Stomach (tissue), 9 donors: ENCODE results near the gene SOX6. TPM values are rescaled to one million over a fixed set of nuclear protein-coding genes. Genes with fewer than 3 reads are reported as not detected.

Source experiments
- DNase-seq, 2 donors: peaks; one replicate each; pipeline versions ENCODE4 v3.0.0 to v3.0.0-alpha.2; 2013 to 2019
- H3K27ac ChIP-seq, 5 donors: fragments of 200-600 bp in 4 of 5; sonication (generic) in 4 of 5; one replicate each; pipeline ENCODE4 v1.5.1; 2013 to 2019; ENCODE audit warnings: mild to moderate bottlenecking in 1 of 5, moderate library complexity in 1 of 5
- H3K27me3 ChIP-seq, 3 donors: fragments of 200-600 bp; sonication (generic); one replicate each; pipeline ENCODE4 v1.5.1; 2017 to 2019; ENCODE audit warnings: mixed run types in 1 of 3
- H3K36me3 ChIP-seq, 4 donors: fragments of 200-600 bp; sonication (generic); 1 replicate in 3 of 4; 2 replicates in 1 of 4; pipeline ENCODE4 v1.5.1; 2016 to 2019
- H3K4me1 ChIP-seq, 4 donors: fragments of 200-600 bp; sonication (generic); one replicate each; pipeline ENCODE4 v1.5.1; 2016 to 2019
- H3K4me3 ChIP-seq, 4 donors: fragments of 200-600 bp; sonication (generic) in 3 of 4; one replicate each; pipeline ENCODE4 v1.5.1; 2016 to 2019; ENCODE audit warnings: mild to moderate bottlenecking in 1 of 4
- H3K9me3 ChIP-seq, 4 donors: fragments of 200-600 bp; sonication (generic); one replicate each; pipeline ENCODE4 v1.5.1; 2016 to 2019
- CTCF ChIP-seq, 7 experiments: fragments of 450-650 bp in 4 of 7; fragments of 200-600 bp in 3 of 7; sonication (generic) in 3 of 7; IDR thresholded peaks; one replicate each; pipeline ENCODE4 v1.5.1; 2016 to 2019; ENCODE audit warnings: antibody characterized with exemption in 7 of 7, control low read depth in 2 of 7, mild to moderate bottlenecking in 1 of 7
- EP300 ChIP-seq: sonication (generic); formaldehyde crosslinking; IDR thresholded peaks from one replicate; pipeline ENCODE4 v1.6.1; 2017; ENCODE audit warnings: antibody characterized with exemption
- POLR2A ChIP-seq, 4 donors: fragments of 450-650 bp; IDR thresholded peaks; one replicate each; pipeline ENCODE4 v1.6.1; 2016; ENCODE audit warnings: antibody characterized with exemption in 4 of 4, control low read depth in 2 of 4, mild to moderate bottlenecking in 1 of 4, moderate library complexity in 1 of 4
- POLR2AphosphoS5 ChIP-seq, 3 donors: sonication (generic); formaldehyde crosslinking; IDR thresholded peaks; one replicate each; pipeline ENCODE4 v1.6.1; 2016; ENCODE audit warnings: antibody characterized with exemption in 3 of 3
- WGBS, 5 donors: extraction: QIAGEN DNeasy Blood & Tissue Kit in 3 of 5; methylation state at CpG; one replicate each; pipeline versions ENCODE4 v1.1.5 to v1.1.7; 2013 to 2018; 5-methylcytosine and 5-hydroxymethylcytosine counted together
- intact Hi-C: fragments of 100-400 bp; cut with DNase I; formaldehyde crosslinking; loops from one replicate; pipeline ENCODE4 v1.15.1; 2023; ENCODE audit warnings: low total_unique reads
- polyA plus RNA-seq, 3 donors: library from polyadenylated mRNA; stranded (reverse); fragments of 200-250 nt; gene quantifications; one replicate each; pipeline ENCODE4 v1.2.3, GENCODE V29; 2013
- total RNA-seq, 5 donors: library from RNA; depleted of rRNA; stranded (reverse); fragments of >200 nt; gene quantifications; one replicate each; pipeline versions ENCODE4 v1.1.0 to v1.2.3, GENCODE V29; 2014 to 2016
- donor health status: healthy with polysubstance abuse.
- donor health status: Bipolar disorder and iron deficiency.
- donor health status: healthy.

Gene SOX6
- total and polyA plus RNA-seq, 8 donors = 1.2 to 13.6 (median 4.5) TPM

GRCh38 chr11:16271258-16271657 lies 85.1 kb downstream of the SOX6 start:
- intact Hi-C loops = no loop called here
- DNase-seq = no peak

GRCh38 chr11:16266021-16266420 lies 90.3 kb downstream of the SOX6 start:
- no peaks in the 10 kb centered on the region for H3K9me3 ChIP-seq
- no peak for DNase-seq

More at GRCh38 chr11:16271258-16271657, 85.1 kb downstream of the SOX6 start:
- H3K9me3 ChIP-seq = no peaks in the 10 kb centered on the region
- no peaks in the 10 kb centered on the region for H3K4me1 ChIP-seq
- no peak overlapping the region for H3K4me3 ChIP-seq
- H3K27me3 ChIP-seq = no peaks in the 10 kb centered on the region
- 71 to 83% (median 81%) methylated on average over 1 of the region's 1 CpG for WGBS, 5 donors
- H3K27ac ChIP-seq = no peak overlapping the region
- TF ChIP-seq CTCF (IDR thresholded peaks at IDR 0.05) (no peak), POLR2A (IDR thresholded peaks at IDR 0.05) (no peak), POLR2AphosphoS5 (IDR thresholded peaks at IDR 0.05) (no peak), EP300 (no peak)
- H3K36me3 ChIP-seq = no peaks in the 10 kb centered on the region

GRCh38 chr11:16265022-16265421 lies 91.3 kb downstream of the SOX6 start:
- no peaks in the 10 kb centered on the region for H3K36me3 ChIP-seq
- 65 to 82% (median 79%) methylated on average over 3 of the region's 3 CpGs for WGBS, 5 donors
- DNase-seq = no peak
- TF ChIP-seq POLR2AphosphoS5 (IDR thresholded peaks at IDR 0.05) = no peak
- no peak for TF ChIP-seq CTCF (IDR thresholded peaks at IDR 0.05)
- no peak for TF ChIP-seq EP300
- no peak for TF ChIP-seq POLR2A (IDR thresholded peaks at IDR 0.05)
- H3K27ac ChIP-seq = no peak overlapping the region
- intact Hi-C loops = no loop called here
- H3K9me3 ChIP-seq = no peaks in the 10 kb centered on the region
- no peaks in the 10 kb centered on the region for H3K4me1 ChIP-seq
- H3K27me3 ChIP-seq = no peaks in the 10 kb centered on the region
- no peak overlapping the region for H3K4me3 ChIP-seq

More at GRCh38 chr11:16266021-16266420, 90.3 kb downstream of the SOX6 start:
- TF ChIP-seq POLR2A (IDR thresholded peaks at IDR 0.05) = no peak
- intact Hi-C loops = no loop called here
- no peaks in the 10 kb centered on the region for H3K4me1 ChIP-seq
- H3K36me3 ChIP-seq = no peaks in the 10 kb centered on the region
- H3K27me3 ChIP-seq = no peaks in the 10 kb centered on the region
- H3K4me3 ChIP-seq = no peak overlapping the region
- H3K27ac ChIP-seq = no peak overlapping the region

GRCh38 chr11:16262645-16262955 lies 93.7 kb downstream of the SOX6 start:
- H3K4me1 ChIP-seq = no peaks in the 10 kb centered on the region
- H3K27me3 ChIP-seq = no peaks in the 10 kb centered on the region
- no peaks in the 10 kb centered on the region for H3K9me3 ChIP-seq
- H3K4me3 ChIP-seq = no peak overlapping the region
- intact Hi-C loops = no loop called here
- no peaks in the 10 kb centered on the region for H3K36me3 ChIP-seq
- DNase-seq = no peak
- H3K27ac ChIP-seq = no peak overlapping the region
- TF ChIP-seq EP300 = no peak
- TF ChIP-seq POLR2AphosphoS5 (IDR thresholded peaks at IDR 0.05) = no peak
- no peak for TF ChIP-seq POLR2A (IDR thresholded peaks at IDR 0.05)

DNA sequence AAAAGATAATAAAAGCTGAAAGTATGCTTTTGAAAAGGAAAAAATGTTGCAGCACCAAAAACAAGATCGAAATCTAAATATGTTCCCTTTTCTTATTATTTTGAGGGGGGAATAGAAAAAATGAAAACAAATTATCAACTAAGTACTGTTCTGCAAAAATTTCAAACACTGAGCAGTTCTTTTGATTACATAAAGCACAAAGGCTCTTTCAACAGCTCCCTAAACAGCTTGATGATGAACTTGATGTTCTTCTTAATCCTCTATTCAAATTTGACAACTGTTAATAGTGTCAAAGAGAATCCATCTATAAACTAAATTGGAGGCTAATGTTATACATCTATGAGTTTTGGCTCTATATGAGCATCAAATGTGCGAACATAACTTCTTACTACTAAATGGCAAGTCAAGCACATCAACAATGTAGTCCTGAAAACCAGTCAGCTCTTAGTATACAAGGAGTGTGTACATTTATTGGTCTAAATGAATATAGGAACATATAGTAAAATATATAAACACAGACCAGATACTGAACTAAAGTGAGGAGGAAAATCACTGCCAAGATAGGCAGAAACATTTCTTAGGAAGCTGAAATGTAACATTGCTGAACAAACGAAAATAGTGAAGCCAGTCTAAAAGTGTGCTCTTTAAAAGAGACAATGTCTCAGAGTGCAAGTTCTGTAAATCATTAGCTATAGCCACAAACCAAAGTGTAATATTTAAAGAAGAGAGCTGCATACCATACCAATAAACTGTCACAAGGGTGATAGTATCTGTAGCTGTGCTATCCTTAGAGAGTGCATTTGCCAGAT lies 94.3 kb downstream of the SOX6 start:
- no peaks in the 10 kb centered on the region for H3K9me3 ChIP-seq
- intact Hi-C loops = no loop called here
- no peak overlapping the region for H3K4me3 ChIP-seq
- DNase-seq = no peak
- H3K4me1 ChIP-seq = no peaks in the 10 kb centered on the region
- no peaks in the 10 kb centered on the region for H3K27me3 ChIP-seq
- WGBS, 5 donors = 66 to 75% (median 72%) methylated on average over 3 of the region's 3 CpGs
- no peak overlapping the region for H3K27ac ChIP-seq
- H3K36me3 ChIP-seq = no peaks in the 10 kb centered on the region
- no peak for TF ChIP-seq POLR2AphosphoS5 (IDR thresholded peaks at IDR 0.05)
- TF ChIP-seq EP300 = no peak
- TF ChIP-seq CTCF (IDR thresholded peaks at IDR 0.05) = no peak
- no peak for TF ChIP-seq POLR2A (IDR thresholded peaks at IDR 0.05)
